Trophoblast cell (in vitro differentiated cells and primary cell): ENCODE data around the gene CGB1.
A peak's percentile ranks its signal among the peaks of the same experiment; 100 is the strongest.

Experiments used
- DNase-seq, 2 donors: peaks; one replicate each; pipeline ENCODE4 v3.0.0-alpha.2; 2016
- H2AFZ ChIP-seq: 2 replicates; pipeline ENCODE4 v1.6.1; 2013; ENCODE audit warnings: low read length, moderate library complexity, mild to moderate bottlenecking; ENCODE audit not compliant: insufficient read depth, poor library complexity
- H2AK5ac ChIP-seq: 2 replicates; pipeline ENCODE4 v1.6.1; 2013; ENCODE audit warnings: mild to moderate bottlenecking, low read length
- H2BK120ac ChIP-seq: 2 replicates; pipeline ENCODE4 v1.6.1; 2013; ENCODE audit warnings: low read length, mild to moderate bottlenecking, moderate library complexity; ENCODE audit not compliant: insufficient read depth, poor library complexity
- H2BK12ac ChIP-seq: 2 replicates; pipeline ENCODE4 v1.6.1; 2013; ENCODE audit warnings: mild to moderate bottlenecking, low read length, moderate library complexity
- H2BK5ac ChIP-seq: 2 replicates; pipeline ENCODE4 v1.6.1; 2013; ENCODE audit warnings: low read length, low read depth, moderate library complexity, mild to moderate bottlenecking; ENCODE audit not compliant: poor library complexity
- H3K14ac ChIP-seq: 2 replicates; pipeline ENCODE4 v1.6.1; 2013; ENCODE audit warnings: mild to moderate bottlenecking, low read length
- H3K18ac ChIP-seq: 2 replicates; pipeline ENCODE4 v1.6.1; 2013; ENCODE audit warnings: mild to moderate bottlenecking, low read length
- H3K23ac ChIP-seq: 2 replicates; pipeline ENCODE4 v1.6.1; 2013; ENCODE audit warnings: low read length
- H3K27ac ChIP-seq: 2 replicates; pipeline ENCODE4 v1.5.1; 2013; ENCODE audit warnings: low read depth, mild to moderate bottlenecking, inconsistent platforms, low read length, moderate library complexity
- H3K27me3 ChIP-seq: 2 replicates; pipeline ENCODE4 v1.6.1; 2013; ENCODE audit warnings: inconsistent platforms, mild to moderate bottlenecking, low read length, moderate library complexity; ENCODE audit not compliant: insufficient read depth
- H3K36me3 ChIP-seq, 2 experiments: 1 replicate in 1 of 2; 2 replicates in 1 of 2; pipeline ENCODE4 v1.6.1; 2013; ENCODE audit warnings: low read length in 2 of 2, mild to moderate bottlenecking in 2 of 2, moderate library complexity in 1 of 2; ENCODE audit not compliant: insufficient read depth in 2 of 2, control insufficient read depth in 1 of 2
- H3K4ac ChIP-seq: 2 replicates; pipeline ENCODE4 v1.6.1; 2013; ENCODE audit warnings: low read depth, mild to moderate bottlenecking, low read length, moderate library complexity
- H3K4me1 ChIP-seq, 2 experiments: 1 replicate in 1 of 2; 2 replicates in 1 of 2; pipeline ENCODE4 v1.6.1; 2013; ENCODE audit warnings: low read length in 2 of 2, mild to moderate bottlenecking in 2 of 2, moderate library complexity in 1 of 2; ENCODE audit not compliant: insufficient read depth in 2 of 2, control insufficient read depth in 1 of 2
- H3K4me2 ChIP-seq: 2 replicates; pipeline ENCODE4 v1.6.1; 2013; ENCODE audit warnings: inconsistent platforms, mild to moderate bottlenecking, low read length, moderate library complexity
- H3K4me3 ChIP-seq: 2 replicates; pipeline ENCODE4 v1.5.1; 2013; ENCODE audit warnings: mild to moderate bottlenecking, low read depth, low read length, inconsistent platforms
- H3K79me1 ChIP-seq: one replicate; pipeline ENCODE4 v1.6.1; 2013; ENCODE audit warnings: low read length
- H3K79me2 ChIP-seq: 2 replicates; pipeline ENCODE4 v1.6.1; 2013; ENCODE audit warnings: low read length, mild to moderate bottlenecking; ENCODE audit not compliant: control insufficient read depth, insufficient read depth, poor library complexity
- H3K9ac ChIP-seq: 2 replicates; pipeline ENCODE4 v1.6.1; 2013; ENCODE audit warnings: mild to moderate bottlenecking, low read length
- H3K9me3 ChIP-seq: 2 replicates; pipeline ENCODE4 v1.6.1; 2013; ENCODE audit warnings: low read depth, mild to moderate bottlenecking, control low read depth, inconsistent platforms, low read length; ENCODE audit not compliant: insufficient read depth
- H4K12ac ChIP-seq: 2 replicates; pipeline ENCODE4 v1.6.1; 2013; ENCODE audit warnings: low read depth, mild to moderate bottlenecking, low read length, moderate library complexity
- H4K8ac ChIP-seq: 2 replicates; pipeline ENCODE4 v1.6.1; 2013; ENCODE audit warnings: low read depth, mild to moderate bottlenecking, low read length, moderate library complexity
- H4K91ac ChIP-seq: one replicate; pipeline ENCODE4 v1.6.1; 2013; ENCODE audit warnings: low read depth, mild to moderate bottlenecking, low read length, moderate library complexity
- WGBS: extraction: QIAGEN DNeasy Blood & Tissue Kit; methylation state at CpG from one replicate; pipeline ENCODE4 v1.1.7; 2013; ENCODE audit warnings: missing lambda C conversion rate; ENCODE audit not compliant: insufficient read length, insufficient coverage; ENCODE audit errors: extremely low coverage; 5-methylcytosine and 5-hydroxymethylcytosine counted together

CGB1 gene

GRCh38 chr19:48997972-48998371 is 38.7 kb downstream of the CGB1 start:
- Histone ChIP-seq H3K9ac (no peak overlapping the region), H2BK120ac (no peak overlapping the region), H4K8ac (no peak overlapping the region), H3K9me3 (no peaks in the 10 kb centered on the region), H3K27me3 (no peaks in the 10 kb centered on the region), H2AFZ (no peak overlapping the region), H3K79me1 (peaks cover 5% of the 10 kb centered on the region), H4K91ac (no peak overlapping the region), H3K23ac (no peak overlapping the region), H3K79me2 (peaks cover 4% of the 10 kb centered on the region), H3K27ac (no peak overlapping the region), H3K36me3 (peaks cover 4 to 9% of the 10 kb centered on the region in 2 experiments), H3K14ac (no peak overlapping the region), H2BK5ac (no peak overlapping the region), H4K12ac (no peak overlapping the region), H2BK12ac (no peak overlapping the region), H3K4me1 (peaks cover 0 to 6% of the 10 kb centered on the region in 2 experiments), H3K4ac (no peak overlapping the region), H3K4me2 (no peak overlapping the region), H3K4me3 (no peak overlapping the region), H3K18ac (no peak overlapping the region), H2AK5ac (no peak overlapping the region)
- WGBS, result no CpG with 5 or more reads among the region's 5 CpGs
- peak; percentile 69 to 80 for DNase-seq

GRCh38 chr19:48994035-48994386 is 42.7 kb downstream of the CGB1 start:
- Histone ChIP-seq H4K12ac (no peak overlapping the region), H3K27ac (no peak overlapping the region), H3K79me2 (peaks cover 18% of the 10 kb centered on the region), H3K9me3 (no peaks in the 10 kb centered on the region), H3K4me2 (peak overlapping the region; percentile 78), H2BK5ac (no peak overlapping the region), H3K23ac (no peak overlapping the region), H3K27me3 (no peaks in the 10 kb centered on the region), H3K4me1 (peaks cover 21 to 28% of the 10 kb centered on the region in 2 experiments), H3K18ac (peak overlapping the region; percentile 32), H2BK12ac (no peak overlapping the region), H3K14ac (peak overlapping the region; percentile 8), H4K91ac (peak overlapping the region; percentile 59), H3K36me3 (peaks cover 12 to 13% of the 10 kb centered on the region in 2 experiments), H3K4me3 (peak overlapping the region; percentile 81), H3K79me1 (peaks cover 17% of the 10 kb centered on the region), H2AFZ (peak overlapping the region; percentile 58), H4K8ac (peak overlapping the region; percentile 87), H2BK120ac (no peak overlapping the region), H3K4ac (peak overlapping the region; percentile 75), H3K9ac (peak overlapping the region; percentile 79), H2AK5ac (peak overlapping the region; percentile 40)
- WGBS, result no CpG with 5 or more reads among the region's 13 CpGs
- no peak for DNase-seq

- Histone ChIP-seq H2AFZ (peak within 1 kb of the TSS; percentile 58), H3K36me3 (peaks cover 14 to 19% of the 10 kb centered on the region in 2 experiments), H2BK120ac (peak within 1 kb of the TSS; percentile 69), H4K12ac (peak within 1 kb of the TSS; percentile 68), H3K4me3 (peak within 1 kb of the TSS; percentile 91), H2AK5ac (peak within 1 kb of the TSS; percentile 49), H3K27me3 (no peaks in the 10 kb centered on the region), H3K9ac (peak within 1 kb of the TSS; percentile 91), H3K4me1 (peaks cover 21 to 28% of the 10 kb centered on the region in 2 experiments), H3K4me2 (peak within 1 kb of the TSS; percentile 86), H3K18ac (peak within 1 kb of the TSS; percentile 64), H3K4ac (peak within 1 kb of the TSS; percentile 96), H3K27ac (peak within 1 kb of the TSS; percentile 70), H3K79me1 (peaks cover 17% of the 10 kb centered on the region), H3K14ac (peak within 1 kb of the TSS; percentile 80), H3K23ac (peak within 1 kb of the TSS; percentile 50), H4K91ac (peak within 1 kb of the TSS; percentile 80), H3K9me3 (no peaks in the 10 kb centered on the region), H2BK12ac (peak within 1 kb of the TSS; percentile 4), H2BK5ac (peak within 1 kb of the TSS; percentile 73), H4K8ac (peak within 1 kb of the TSS; percentile 87), H3K79me2 (peaks cover 18% of the 10 kb centered on the region)
- peak; percentile 100 for DNase-seq
- WGBS, result no CpG with 5 or more reads among the region's 56 CpGs
Measured at GRCh38 chr19:48993175-48994034, 43.3 kb downstream of the CGB1 start, which contains the start of the genes GYS1 and RUVBL2. GYS1 (minus strand) TSS chr19:48993309; CDS start chr19:48993112, 197 bp downstream. RUVBL2 (plus strand) TSS chr19:48993887; CDS start chr19:48993912, 25 bp downstream.

DNA sequence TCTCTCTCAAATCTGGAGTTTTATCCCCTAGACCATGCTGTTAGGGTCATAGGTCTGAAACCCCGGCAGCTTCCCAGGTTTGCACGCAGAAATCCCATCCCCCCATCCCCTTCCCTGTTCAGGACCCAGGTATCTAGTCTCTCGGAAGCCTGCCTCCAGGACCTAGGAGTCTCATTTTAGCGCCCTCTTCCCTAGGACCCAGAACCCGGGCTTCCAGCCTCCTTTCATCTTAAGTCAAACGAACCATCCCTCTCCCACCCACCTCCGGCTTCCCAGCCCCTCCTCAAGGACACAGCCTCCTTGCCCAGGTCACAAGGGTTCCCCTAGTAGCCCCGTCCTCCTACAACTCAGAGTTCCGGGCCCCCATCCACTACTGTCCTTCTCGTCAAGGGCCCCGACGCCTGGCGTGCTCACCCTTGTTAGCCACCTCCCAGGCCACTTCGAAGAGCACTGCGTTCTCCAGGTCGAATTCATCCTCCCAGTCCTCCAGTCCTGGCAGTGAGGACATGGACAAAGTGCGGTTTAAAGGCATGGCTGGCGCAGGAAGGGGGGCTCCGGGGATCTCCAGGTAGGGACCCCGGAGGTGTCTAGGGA is 44.0 kb downstream of the CGB1 start:
- H3K9me3 ChIP-seq, result no peaks in the 10 kb centered on the region

More for the DNA sequence above, 44.0 kb downstream of the CGB1 start:
- Histone ChIP-seq H3K27me3 (no peaks in the 10 kb centered on the region), H3K27ac (peak overlapping the region; percentile 70), H2BK120ac (peak overlapping the region; percentile 69), H3K4ac (peak overlapping the region; percentile 96), H2AFZ (peak overlapping the region; percentile 13), H3K14ac (peak overlapping the region; percentile 80), H3K23ac (peak overlapping the region; percentile 50), H3K4me1 (peaks cover 21 to 28% of the 10 kb centered on the region in 2 experiments), H3K4me3 (peak overlapping the region; percentile 91), H4K8ac (peak overlapping the region; percentile 58), H4K91ac (peak overlapping the region; percentile 40), H4K12ac (peak overlapping the region; percentile 49), H2BK12ac (peak overlapping the region; percentile 4), H3K9ac (peak overlapping the region; percentile 91), H2AK5ac (peak overlapping the region; percentile 49), H3K79me1 (peaks cover 17% of the 10 kb centered on the region), H2BK5ac (peak overlapping the region; percentile 73), H3K4me2 (peak overlapping the region; percentile 86), H3K18ac (peak overlapping the region; percentile 54), H3K36me3 (peaks cover 20 to 24% of the 10 kb centered on the region in 2 experiments), H3K79me2 (peaks cover 18% of the 10 kb centered on the region)
- no CpG with 5 or more reads among the region's 20 CpGs for WGBS
- DNase-seq, result no peak
